ENCODE measurements around the gene GTF2F2. TPM values are rescaled to one million over a fixed set of nuclear protein-coding genes. Genes with fewer than 3 reads are reported as not detected.
A peak's percentile ranks its signal among the peaks of the same experiment; 100 is the strongest.

GTF2F2 gene
- total and polyA plus RNA-seq, 9 of the 15 experiments (the other 6 are each of a cell fraction or from before 2014, with no cell fraction given), result 19.7 to 44.8 (median 32.4) TPM

DNA sequence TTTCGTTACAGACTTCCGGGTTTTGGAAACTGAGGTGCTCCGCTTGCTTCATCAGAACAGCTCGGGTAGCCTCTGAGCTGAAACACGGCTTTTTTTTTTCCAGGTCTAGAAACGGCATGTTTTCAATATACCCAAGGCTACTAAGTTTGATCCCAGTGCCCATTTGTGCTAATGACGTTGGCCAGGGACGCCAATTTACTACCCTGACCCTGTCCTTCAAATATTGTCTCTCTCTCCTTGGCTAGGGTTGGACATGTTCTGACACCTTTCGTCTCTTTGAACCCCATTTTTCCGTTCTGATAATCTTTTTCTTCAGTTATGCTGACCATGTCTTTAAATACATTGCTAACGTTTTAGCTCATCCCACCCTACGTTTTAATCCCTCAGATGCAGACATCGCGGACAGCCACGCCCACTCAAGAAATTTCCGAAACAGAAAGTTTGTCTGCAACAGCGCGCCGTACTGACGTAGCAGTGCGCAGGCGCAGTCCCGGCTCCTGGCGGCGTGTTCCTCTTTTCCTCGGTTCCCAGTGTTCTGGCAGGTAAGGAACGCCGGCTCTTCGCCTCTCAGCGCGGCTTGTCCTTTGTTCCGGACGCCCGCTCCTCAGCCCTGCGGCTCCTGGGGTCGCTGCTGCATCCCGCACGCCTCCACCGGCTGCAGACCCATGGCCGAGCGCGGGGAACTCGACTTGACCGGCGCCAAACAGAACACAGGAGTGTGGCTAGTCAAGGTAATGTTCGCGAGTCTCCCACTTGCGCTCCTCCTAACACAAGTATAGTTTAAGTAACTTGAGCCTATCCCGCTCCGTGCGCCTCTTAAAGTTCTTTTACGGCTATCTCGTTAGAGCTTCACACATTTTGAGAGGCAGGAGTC lies at the start of gene GTF2F2 (continued):
- TF ChIP-seq, protein P1, sequence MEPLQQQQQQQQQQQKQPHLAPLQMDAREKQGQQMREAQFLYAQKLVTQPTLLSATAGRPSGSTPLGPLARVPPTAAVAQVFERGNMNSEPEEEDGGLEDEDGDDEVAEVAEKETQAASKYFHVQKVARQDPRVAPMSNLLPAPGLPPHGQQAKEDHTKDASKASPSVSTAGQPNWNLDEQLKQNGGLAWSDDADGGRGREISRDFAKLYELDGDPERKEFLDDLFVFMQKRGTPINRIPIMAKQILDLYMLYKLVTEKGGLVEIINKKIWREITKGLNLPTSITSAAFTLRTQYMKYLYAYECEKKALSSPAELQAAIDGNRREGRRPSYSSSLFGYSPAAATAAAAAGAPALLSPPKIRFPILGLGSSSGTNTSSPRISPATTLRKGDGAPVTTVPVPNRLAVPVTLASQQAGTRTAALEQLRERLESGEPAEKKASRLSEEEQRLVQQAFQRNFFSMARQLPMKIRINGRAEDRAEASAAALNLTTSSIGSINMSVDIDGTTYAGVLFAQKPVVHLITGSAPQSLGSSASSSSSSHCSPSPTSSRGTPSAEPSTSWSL (CRISPR knock-in tag; IDR thresholded peaks at IDR 0.05; ENCODE audit: borderline replicate concordance), result no peak
- TF ChIP-seq ZNF224 (CRISPR knock-in tag; IDR thresholded peaks at IDR 0.05), result no peak
- no peak for TF ChIP-seq ZBTB17 (CRISPR knock-in tag; IDR thresholded peaks at IDR 0.05)
- TF ChIP-seq TCF3 (CRISPR knock-in tag; IDR thresholded peaks at IDR 0.05), result no peak; the same call in 1 of the 2 replicates
- no peak for TF ChIP-seq POLR2AphosphoS2 (IDR thresholded peaks at IDR 0.05; ENCODE audit: low read length)
- peak; percentile 51 for TF ChIP-seq TAF1 (IDR thresholded peaks at IDR 0.05; ENCODE audit: control insufficient read depth, extremely low read depth, insufficient read depth, low read length, severe bottlenecking)
- TF ChIP-seq, protein P2, sequence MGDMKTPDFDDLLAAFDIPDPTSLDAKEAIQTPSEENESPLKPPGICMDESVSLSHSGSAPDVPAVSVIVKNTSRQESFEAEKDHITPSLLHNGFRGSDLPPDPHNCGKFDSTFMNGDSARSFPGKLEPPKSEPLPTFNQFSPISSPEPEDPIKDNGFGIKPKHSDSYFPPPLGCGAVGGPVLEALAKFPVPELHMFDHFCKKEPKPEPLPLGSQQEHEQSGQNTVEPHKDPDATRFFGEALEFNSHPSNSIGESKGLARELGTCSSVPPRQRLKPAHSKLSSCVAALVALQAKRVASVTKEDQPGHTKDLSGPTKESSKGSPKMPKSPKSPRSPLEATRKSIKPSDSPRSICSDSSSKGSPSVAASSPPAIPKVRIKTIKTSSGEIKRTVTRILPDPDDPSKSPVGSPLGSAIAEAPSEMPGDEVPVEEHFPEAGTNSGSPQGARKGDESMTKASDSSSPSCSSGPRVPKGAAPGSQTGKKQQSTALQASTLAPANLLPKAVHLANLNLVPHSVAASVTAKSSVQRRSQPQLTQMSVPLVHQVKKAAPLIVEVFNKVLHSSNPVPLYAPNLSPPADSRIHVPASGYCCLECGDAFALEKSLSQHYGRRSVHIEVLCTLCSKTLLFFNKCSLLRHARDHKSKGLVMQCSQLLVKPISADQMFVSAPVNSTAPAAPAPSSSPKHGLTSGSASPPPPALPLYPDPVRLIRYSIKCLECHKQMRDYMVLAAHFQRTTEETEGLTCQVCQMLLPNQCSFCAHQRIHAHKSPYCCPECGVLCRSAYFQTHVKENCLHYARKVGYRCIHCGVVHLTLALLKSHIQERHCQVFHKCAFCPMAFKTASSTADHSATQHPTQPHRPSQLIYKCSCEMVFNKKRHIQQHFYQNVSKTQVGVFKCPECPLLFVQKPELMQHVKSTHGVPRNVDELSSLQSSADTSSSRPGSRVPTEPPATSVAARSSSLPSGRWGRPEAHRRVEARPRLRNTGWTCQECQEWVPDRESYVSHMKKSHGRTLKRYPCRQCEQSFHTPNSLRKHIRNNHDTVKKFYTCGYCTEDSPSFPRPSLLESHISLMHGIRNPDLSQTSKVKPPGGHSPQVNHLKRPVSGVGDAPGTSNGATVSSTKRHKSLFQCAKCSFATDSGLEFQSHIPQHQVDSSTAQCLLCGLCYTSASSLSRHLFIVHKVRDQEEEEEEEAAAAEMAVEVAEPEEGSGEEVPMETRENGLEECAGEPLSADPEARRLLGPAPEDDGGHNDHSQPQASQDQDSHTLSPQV (IDR thresholded peaks at IDR 0.05), result no peak
- no peak for TF ChIP-seq GTF2A2 (tag; IDR thresholded peaks at IDR 0.05)
- no peak for TF ChIP-seq KAT2B (IDR thresholded peaks at IDR 0.05; ENCODE audit: low read depth, low read length)
- TF ChIP-seq HNRNPH1 (optimal IDR thresholded peaks at IDR 0.05; ENCODE audit: low read depth, low read length), result no peak
